ENCODE results near the gene AIG1. TPM values are rescaled to one million over a fixed set of nuclear protein-coding genes. Genes with fewer than 3 reads are reported as not detected.

The AIG1 gene
- total RNA-seq, 2 donors from 2014 or later = 11.9 to 13.5 TPM

DNA sequence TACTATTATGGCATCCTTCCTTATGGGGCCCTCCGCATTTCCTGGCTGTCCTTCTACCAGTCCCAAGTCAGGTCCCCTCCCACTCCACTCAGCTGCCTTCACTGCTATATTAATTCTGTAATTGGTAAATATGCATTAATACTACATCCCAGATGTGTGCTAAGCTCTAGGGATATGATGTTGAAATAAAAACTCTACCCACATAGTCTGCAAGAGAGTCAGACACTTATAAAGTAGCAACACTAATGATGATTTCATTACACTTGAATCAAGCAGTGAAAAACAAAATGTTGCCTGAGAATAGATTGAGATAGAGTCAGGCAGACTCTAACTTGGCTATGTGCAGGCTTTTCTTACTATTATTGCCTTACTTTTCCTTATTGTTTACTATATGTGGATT is 62.4 kb downstream of the AIG1 start:
- DNase-seq (no peak), ATAC-seq (no peak)
- Histone ChIP-seq H3K36me3 (replicated peaks in 1 of 2; ENCODE audit: insufficient read depth in 1 of 2, low read depth in 2 of 2) (no peaks in the 10 kb centered on the region), H3K27ac (no peak overlapping the region), H3K9me3 (peaks cover 0 to 7% (median 0%) of the 10 kb centered on the region in 3 donors), H3K4me1 (no peaks in the 10 kb centered on the region), H3K27me3 (no peaks in the 10 kb centered on the region), H3K4me3 (no peak overlapping the region)
- no peak for TF ChIP-seq POLR2A (IDR thresholded peaks at IDR 0.05)
- TF ChIP-seq, protein P1, sequence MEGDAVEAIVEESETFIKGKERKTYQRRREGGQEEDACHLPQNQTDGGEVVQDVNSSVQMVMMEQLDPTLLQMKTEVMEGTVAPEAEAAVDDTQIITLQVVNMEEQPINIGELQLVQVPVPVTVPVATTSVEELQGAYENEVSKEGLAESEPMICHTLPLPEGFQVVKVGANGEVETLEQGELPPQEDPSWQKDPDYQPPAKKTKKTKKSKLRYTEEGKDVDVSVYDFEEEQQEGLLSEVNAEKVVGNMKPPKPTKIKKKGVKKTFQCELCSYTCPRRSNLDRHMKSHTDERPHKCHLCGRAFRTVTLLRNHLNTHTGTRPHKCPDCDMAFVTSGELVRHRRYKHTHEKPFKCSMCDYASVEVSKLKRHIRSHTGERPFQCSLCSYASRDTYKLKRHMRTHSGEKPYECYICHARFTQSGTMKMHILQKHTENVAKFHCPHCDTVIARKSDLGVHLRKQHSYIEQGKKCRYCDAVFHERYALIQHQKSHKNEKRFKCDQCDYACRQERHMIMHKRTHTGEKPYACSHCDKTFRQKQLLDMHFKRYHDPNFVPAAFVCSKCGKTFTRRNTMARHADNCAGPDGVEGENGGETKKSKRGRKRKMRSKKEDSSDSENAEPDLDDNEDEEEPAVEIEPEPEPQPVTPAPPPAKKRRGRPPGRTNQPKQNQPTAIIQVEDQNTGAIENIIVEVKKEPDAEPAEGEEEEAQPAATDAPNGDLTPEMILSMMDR (IDR thresholded peaks at IDR 0.05) = no peak
- WGBS, 2 donors = 92 to 100% methylated on average over 1 of the region's 1 CpG
- intact Hi-C loops (cut with DNase I) = no loop called here

- no peak overlapping the region for H3K4me3 ChIP-seq
- H3K27me3 ChIP-seq = no peaks in the 10 kb centered on the region
- intact Hi-C loops (cut with DNase I) = no loop called here
- H3K36me3 ChIP-seq (replicated peaks in 1 of 2; ENCODE audit: insufficient read depth in 1 of 2, low read depth in 2 of 2) = no peaks in the 10 kb centered on the region
- no peak for ATAC-seq
- H3K4me1 ChIP-seq = no peaks in the 10 kb centered on the region
- 93 to 100% methylated on average over 2 of the region's 2 CpGs for WGBS, 2 donors
- no peak for TF ChIP-seq POLR2A (IDR thresholded peaks at IDR 0.05)
- TF ChIP-seq, protein P1 (IDR thresholded peaks at IDR 0.05) = no peak
- H3K9me3 ChIP-seq = peaks cover 0 to 7% (median 0%) of the 10 kb centered on the region in 3 donors
- no peak for DNase-seq
- H3K27ac ChIP-seq = no peak overlapping the region
Observed at GRCh38 chr6:143123941-143124340, 63.3 kb downstream of the AIG1 start.

DNA sequence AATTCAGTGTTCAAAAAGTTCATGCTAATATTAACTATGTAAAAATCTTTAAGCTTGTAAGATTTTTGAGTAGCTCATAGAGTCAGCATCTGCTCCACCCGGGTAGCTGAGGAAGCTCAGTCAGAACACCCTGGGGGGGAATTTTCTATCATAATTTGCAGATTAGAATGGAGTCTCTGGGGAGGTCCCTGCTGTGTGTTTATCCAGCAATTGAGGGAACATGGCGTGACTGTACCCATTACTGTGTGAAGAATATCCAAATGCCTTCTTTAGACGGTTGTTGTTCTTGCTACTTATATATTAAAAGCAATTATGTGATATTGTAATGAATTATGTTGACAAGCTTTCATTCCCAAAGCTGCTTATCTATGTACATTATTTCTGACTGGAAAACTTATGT is 64.8 kb downstream of the AIG1 start:
- Histone ChIP-seq H3K27me3 (no peaks in the 10 kb centered on the region), H3K4me3 (no peak overlapping the region), H3K4me1 (no peaks in the 10 kb centered on the region), H3K9me3 (peaks cover 0 to 7% (median 0%) of the 10 kb centered on the region in 3 donors), H3K36me3 (replicated peaks in 1 of 2; ENCODE audit: insufficient read depth in 1 of 2, low read depth in 2 of 2) (no peaks in the 10 kb centered on the region), H3K27ac (no peak overlapping the region)
- TF ChIP-seq, protein P1 (IDR thresholded peaks at IDR 0.05) = no peak
- TF ChIP-seq POLR2A (IDR thresholded peaks at IDR 0.05) = no peak
- DNase-seq = no peak
- ATAC-seq = no peak
- intact Hi-C loops (cut with DNase I) = no loop called here
- 81 to 82% methylated on average over 3 of the region's 3 CpGs for WGBS, 2 donors

- WGBS, 2 donors = 90 to 92% methylated on average over 12 of the region's 12 CpGs
- no peak overlapping the region for H3K27ac ChIP-seq
- ATAC-seq = no peak
- DNase-seq = no peak
- peaks cover 0 to 9% (median 0%) of the 10 kb centered on the region in 3 donors for H3K9me3 ChIP-seq
- no peaks in the 10 kb centered on the region for H3K4me1 ChIP-seq
- H3K36me3 ChIP-seq (replicated peaks in 1 of 2; ENCODE audit: insufficient read depth in 1 of 2, low read depth in 2 of 2) = no peaks in the 10 kb centered on the region
- no peak overlapping the region for H3K4me3 ChIP-seq
- H3K27me3 ChIP-seq = no peaks in the 10 kb centered on the region
- intact Hi-C loops (cut with DNase I) = no loop called here
- no peak for TF ChIP-seq POLR2A (IDR thresholded peaks at IDR 0.05)
- TF ChIP-seq, protein P1 (IDR thresholded peaks at IDR 0.05) = no peak
Observed at GRCh38 chr6:143125864-143126573, 65.3 kb downstream of the AIG1 start.

DNA sequence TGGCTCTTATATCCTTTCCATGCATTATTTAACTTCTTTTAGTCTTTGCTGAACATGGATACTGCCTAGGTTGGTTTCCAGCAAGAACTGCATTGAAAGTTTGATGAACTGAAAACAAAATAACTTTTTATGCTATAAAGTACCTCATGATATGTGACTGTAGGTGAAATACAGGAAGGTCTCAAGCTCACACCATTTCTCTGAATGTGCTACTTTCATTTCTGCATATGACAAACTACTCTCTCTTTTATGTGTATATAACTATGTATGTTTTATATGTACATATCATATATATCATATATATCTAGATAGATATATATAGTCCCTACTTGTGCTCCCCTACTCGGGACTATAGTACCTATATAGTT is 65.9 kb downstream of the AIG1 start:
- TF ChIP-seq, protein P1 (IDR thresholded peaks at IDR 0.05) = no peak
- TF ChIP-seq POLR2A (IDR thresholded peaks at IDR 0.05) = no peak
- 83 to 89% methylated on average over 1 of the region's 1 CpG for WGBS, 2 donors
- DNase-seq (no peak), ATAC-seq (no peak)
- peaks cover 0 to 12% (median 0%) of the 10 kb centered on the region in 3 donors for H3K9me3 ChIP-seq
- H3K4me1 ChIP-seq = no peaks in the 10 kb centered on the region
- no peaks in the 10 kb centered on the region for H3K27me3 ChIP-seq
- intact Hi-C loops (cut with DNase I) = no loop called here
- no peak overlapping the region for H3K4me3 ChIP-seq
- no peaks in the 10 kb centered on the region for H3K36me3 ChIP-seq (replicated peaks in 1 of 2; ENCODE audit: insufficient read depth in 1 of 2, low read depth in 2 of 2)
- no peak overlapping the region for H3K27ac ChIP-seq

Data from body of pancreas (tissue), 4 donors.